Measurements from ENCODE around the gene GAPVD1. TPM values are rescaled to one million over a fixed set of nuclear protein-coding genes. Genes with fewer than 3 reads are reported as not detected.

GAPVD1 gene
- total and polyA plus RNA-seq, 10 of the 15 experiments (the other 5 are each of a cell fraction or from before 2014, with no cell fraction given) = 4.3 to 36.6 (median 25.9) TPM

DNA sequence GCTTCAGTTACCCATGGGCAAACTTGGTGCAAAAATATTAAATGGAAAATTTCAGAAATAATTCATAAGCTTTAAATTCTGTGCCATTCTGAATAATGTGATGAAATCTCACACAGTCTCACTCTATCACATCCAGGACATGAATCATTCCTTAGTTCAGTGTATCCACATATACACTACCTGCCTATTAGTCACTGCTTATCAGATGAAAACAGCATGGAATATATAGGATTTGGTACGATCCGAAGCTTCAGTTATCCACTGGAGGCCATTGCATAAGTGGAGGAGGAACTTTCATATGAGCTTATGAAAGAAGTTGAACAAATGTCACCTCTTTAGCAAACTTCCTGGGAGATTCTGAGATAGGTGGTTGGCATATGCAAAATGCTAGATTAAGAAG is 64.2 kb downstream of the GAPVD1 start:
- ATAC-seq (no peak), FAIRE-seq (no peak), DNase-seq (ENCODE audit: low read depth, low spot score) (no peak)
- Histone ChIP-seq H3K4me2 (ENCODE audit: control insufficient read depth, insufficient read depth) (no peak overlapping the region), H3K9me3 (replicated peaks; ENCODE audit: control insufficient read depth, insufficient read depth, low read length) (no peaks in the 10 kb centered on the region; the same call in 2 of the 3 replicates), H3K27ac (ENCODE audit: control insufficient read depth, insufficient read depth) (no peak overlapping the region), H3K4me1 (ENCODE audit: control insufficient read depth, insufficient read depth, low read length) (no peaks in the 10 kb centered on the region), H3K27me3 (replicated peaks in 1 of 2; ENCODE audit: control insufficient read depth in 2 of 2, insufficient read depth in 2 of 2, low read length in 1 of 2) (no peaks in the 10 kb centered on the region), H3K4me3 (no peak overlapping the region), H3K36me3 (ENCODE audit: control insufficient read depth in 2 of 2, insufficient read depth in 2 of 2, low read length in 1 of 2) (peaks cover 1 to 5% of the 10 kb centered on the region in 2 experiments; a peak in 3 of 4 replicates), H4K20me1 (ENCODE audit: control insufficient read depth, insufficient read depth) (no peaks in the 10 kb centered on the region), H2AFZ (ENCODE audit: control insufficient read depth, low read depth, low read length) (no peak overlapping the region), H3K9ac (ENCODE audit: control insufficient read depth, insufficient read depth, low read length) (no peak overlapping the region), H3K79me2 (ENCODE audit: control insufficient read depth, insufficient read depth, low read length) (no peaks in the 10 kb centered on the region)
- intact Hi-C loops (cut with micrococcal nuclease; ENCODE audit: unreplicated experiment) (no loop called here), in situ Hi-C loops (cut with MboI) (no loop called here)
- ChIA-PET RAD21 (ENCODE audit: unreplicated experiment) (no interaction called here), CTCF (interaction anchor here (0.9 kb wide), 1 partner anchor 158 kb away, joined by 3 read pairs; no protein-coding TSS in a partner anchor), SMC1A (ENCODE audit: uncharacterized antibody, unreplicated experiment) (interaction anchor here (1.1 to 1.9 kb wide), 2 partner anchors 15 to 22 kb away, joined by 3 to 5 read pairs; no protein-coding TSS in a partner anchor), POLR2A (interaction anchor here (1.3 kb wide), 1 partner anchor 21 kb away, joined by 3 read pairs; no protein-coding TSS in a partner anchor)
- no TSS peak for BruUV-seq (replicated peaks)
- 100% methylated on average over 2 of the region's 2 CpGs for WGBS (ENCODE audit: insufficient coverage, insufficient replicate concordance, low lambda C conversion rate, missing lambda C conversion rate)
- TF ChIP-seq BRCA1 (IDR thresholded peaks at IDR 0.05; ENCODE audit: low read depth, low read length) = no peak
- TF ChIP-seq, protein P1, sequence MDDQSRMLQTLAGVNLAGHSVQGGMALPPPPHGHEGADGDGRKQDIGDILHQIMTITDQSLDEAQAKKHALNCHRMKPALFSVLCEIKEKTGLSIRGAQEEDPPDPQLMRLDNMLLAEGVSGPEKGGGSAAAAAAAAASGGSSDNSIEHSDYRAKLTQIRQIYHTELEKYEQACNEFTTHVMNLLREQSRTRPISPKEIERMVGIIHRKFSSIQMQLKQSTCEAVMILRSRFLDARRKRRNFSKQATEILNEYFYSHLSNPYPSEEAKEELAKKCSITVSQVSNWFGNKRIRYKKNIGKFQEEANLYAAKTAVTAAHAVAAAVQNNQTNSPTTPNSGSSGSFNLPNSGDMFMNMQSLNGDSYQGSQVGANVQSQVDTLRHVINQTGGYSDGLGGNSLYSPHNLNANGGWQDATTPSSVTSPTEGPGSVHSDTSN (IDR thresholded peaks at IDR 0.05; ENCODE audit: insufficient replicate concordance, low read depth, low read length) = no peak
- TF ChIP-seq PML (IDR thresholded peaks at IDR 0.05; ENCODE audit: low read length) = no peak
- TF ChIP-seq, protein P2, sequence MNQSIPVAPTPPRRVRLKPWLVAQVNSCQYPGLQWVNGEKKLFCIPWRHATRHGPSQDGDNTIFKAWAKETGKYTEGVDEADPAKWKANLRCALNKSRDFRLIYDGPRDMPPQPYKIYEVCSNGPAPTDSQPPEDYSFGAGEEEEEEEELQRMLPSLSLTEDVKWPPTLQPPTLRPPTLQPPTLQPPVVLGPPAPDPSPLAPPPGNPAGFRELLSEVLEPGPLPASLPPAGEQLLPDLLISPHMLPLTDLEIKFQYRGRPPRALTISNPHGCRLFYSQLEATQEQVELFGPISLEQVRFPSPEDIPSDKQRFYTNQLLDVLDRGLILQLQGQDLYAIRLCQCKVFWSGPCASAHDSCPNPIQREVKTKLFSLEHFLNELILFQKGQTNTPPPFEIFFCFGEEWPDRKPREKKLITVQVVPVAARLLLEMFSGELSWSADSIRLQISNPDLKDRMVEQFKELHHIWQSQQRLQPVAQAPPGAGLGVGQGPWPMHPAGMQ (IDR thresholded peaks at IDR 0.05; ENCODE audit: borderline replicate concordance) = no peak
- TF ChIP-seq, protein P3, sequence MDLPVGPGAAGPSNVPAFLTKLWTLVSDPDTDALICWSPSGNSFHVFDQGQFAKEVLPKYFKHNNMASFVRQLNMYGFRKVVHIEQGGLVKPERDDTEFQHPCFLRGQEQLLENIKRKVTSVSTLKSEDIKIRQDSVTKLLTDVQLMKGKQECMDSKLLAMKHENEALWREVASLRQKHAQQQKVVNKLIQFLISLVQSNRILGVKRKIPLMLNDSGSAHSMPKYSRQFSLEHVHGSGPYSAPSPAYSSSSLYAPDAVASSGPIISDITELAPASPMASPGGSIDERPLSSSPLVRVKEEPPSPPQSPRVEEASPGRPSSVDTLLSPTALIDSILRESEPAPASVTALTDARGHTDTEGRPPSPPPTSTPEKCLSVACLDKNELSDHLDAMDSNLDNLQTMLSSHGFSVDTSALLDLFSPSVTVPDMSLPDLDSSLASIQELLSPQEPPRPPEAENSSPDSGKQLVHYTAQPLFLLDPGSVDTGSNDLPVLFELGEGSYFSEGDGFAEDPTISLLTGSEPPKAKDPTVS (IDR thresholded peaks at IDR 0.05; ENCODE audit: low read depth, low read length) = no peak
- TF ChIP-seq, protein P4, sequence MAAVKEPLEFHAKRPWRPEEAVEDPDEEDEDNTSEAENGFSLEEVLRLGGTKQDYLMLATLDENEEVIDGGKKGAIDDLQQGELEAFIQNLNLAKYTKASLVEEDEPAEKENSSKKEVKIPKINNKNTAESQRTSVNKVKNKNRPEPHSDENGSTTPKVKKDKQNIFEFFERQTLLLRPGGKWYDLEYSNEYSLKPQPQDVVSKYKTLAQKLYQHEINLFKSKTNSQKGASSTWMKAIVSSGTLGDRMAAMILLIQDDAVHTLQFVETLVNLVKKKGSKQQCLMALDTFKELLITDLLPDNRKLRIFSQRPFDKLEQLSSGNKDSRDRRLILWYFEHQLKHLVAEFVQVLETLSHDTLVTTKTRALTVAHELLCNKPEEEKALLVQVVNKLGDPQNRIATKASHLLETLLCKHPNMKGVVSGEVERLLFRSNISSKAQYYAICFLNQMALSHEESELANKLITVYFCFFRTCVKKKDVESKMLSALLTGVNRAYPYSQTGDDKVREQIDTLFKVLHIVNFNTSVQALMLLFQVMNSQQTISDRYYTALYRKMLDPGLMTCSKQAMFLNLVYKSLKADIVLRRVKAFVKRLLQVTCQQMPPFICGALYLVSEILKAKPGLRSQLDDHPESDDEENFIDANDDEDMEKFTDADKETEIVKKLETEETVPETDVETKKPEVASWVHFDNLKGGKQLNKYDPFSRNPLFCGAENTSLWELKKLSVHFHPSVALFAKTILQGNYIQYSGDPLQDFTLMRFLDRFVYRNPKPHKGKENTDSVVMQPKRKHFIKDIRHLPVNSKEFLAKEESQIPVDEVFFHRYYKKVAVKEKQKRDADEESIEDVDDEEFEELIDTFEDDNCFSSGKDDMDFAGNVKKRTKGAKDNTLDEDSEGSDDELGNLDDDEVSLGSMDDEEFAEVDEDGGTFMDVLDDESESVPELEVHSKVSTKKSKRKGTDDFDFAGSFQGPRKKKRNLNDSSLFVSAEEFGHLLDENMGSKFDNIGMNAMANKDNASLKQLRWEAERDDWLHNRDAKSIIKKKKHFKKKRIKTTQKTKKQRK (IDR thresholded peaks at IDR 0.05; ENCODE audit: low read depth, low read length) = no peak
- TF ChIP-seq SREBF2 (IDR thresholded peaks at IDR 0.05; ENCODE audit: low read length) = no peak
- TF ChIP-seq CHD4 (IDR thresholded peaks at IDR 0.05) = no peak
- TF ChIP-seq TCF3 (IDR thresholded peaks at IDR 0.05; ENCODE audit: borderline replicate concordance, insufficient read depth, low read depth, low read length) = no peak
- TF ChIP-seq ZBED1 (IDR thresholded peaks at IDR 0.05; ENCODE audit: borderline replicate concordance) = no peak
- TF ChIP-seq MEF2B (IDR thresholded peaks at IDR 0.05; ENCODE audit: partially characterized antibody, poor library complexity, severe bottlenecking) = no peak
- TF ChIP-seq, protein P5, sequence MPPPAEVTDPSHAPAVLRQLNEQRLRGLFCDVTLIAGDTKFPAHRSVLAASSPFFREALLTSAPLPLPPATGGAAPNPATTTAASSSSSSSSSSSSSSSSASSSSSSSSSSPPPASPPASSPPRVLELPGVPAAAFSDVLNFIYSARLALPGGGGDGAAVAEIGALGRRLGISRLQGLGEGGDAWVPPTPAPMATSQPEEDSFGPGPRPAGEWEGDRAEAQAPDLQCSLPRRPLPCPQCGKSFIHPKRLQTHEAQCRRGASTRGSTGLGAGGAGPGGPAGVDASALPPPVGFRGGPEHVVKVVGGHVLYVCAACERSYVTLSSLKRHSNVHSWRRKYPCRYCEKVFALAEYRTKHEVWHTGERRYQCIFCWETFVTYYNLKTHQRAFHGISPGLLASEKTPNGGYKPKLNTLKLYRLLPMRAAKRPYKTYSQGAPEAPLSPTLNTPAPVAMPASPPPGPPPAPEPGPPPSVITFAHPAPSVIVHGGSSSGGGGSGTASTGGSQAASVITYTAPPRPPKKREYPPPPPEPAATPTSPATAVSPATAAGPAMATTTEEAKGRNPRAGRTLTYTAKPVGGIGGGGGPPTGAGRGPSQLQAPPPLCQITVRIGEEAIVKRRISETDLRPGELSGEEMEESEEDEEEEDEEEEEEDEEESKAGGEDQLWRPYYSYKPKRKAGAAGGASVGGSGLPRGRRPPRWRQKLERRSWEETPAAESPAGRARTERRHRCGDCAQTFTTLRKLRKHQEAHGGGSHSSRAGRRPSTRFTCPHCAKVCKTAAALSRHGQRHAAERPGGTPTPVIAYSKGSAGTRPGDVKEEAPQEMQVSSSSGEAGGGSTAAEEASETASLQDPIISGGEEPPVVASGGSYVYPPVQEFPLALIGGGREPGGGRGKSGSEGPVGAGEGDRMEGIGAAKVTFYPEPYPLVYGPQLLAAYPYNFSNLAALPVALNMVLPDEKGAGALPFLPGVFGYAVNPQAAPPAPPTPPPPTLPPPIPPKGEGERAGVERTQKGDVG (CRISPR knock-in tag; IDR thresholded peaks at IDR 0.05) = no peak

Data from GM12878 (cell line).